ENCODE results near the gene ERLEC1.

DNA sequence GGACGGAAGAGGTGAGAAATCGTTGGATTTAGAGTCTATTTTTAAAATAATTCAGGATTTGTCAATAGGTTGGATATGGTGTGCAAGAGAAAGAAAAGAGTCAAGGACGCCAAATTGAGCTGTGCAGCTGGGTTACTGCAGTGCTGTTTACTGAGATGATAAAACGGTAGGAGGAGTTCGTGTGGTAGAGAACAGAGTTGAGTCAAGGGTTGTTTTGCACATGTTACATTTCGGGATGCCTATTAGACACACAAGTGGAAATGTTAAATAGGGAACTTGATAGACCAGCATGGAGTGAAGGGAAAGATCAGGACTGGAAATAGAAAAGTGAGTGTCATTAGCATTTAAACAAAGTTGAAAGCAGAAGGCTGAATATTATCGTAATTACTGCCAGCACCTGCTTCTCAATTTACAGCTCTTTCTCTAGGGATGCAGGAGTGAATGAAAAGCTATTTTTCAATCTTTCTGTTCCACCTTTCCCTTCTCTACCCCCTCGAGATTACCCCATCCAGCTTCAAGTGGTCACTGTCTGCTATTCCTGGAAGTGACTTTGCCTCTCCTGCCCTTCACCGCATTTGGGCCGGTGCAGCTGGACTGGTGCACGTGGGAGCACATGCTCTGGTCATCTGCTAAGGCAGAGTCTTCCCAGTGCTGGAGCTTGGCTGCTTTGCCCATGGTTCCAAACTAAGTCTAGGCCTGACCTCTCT, 42.6 kb downstream of the ERLEC1 start:
- TF ChIP-seq ZNF70 (CRISPR knock-in tag; IDR thresholded peaks at IDR 0.05) = no peak
- TF ChIP-seq, protein P1, sequence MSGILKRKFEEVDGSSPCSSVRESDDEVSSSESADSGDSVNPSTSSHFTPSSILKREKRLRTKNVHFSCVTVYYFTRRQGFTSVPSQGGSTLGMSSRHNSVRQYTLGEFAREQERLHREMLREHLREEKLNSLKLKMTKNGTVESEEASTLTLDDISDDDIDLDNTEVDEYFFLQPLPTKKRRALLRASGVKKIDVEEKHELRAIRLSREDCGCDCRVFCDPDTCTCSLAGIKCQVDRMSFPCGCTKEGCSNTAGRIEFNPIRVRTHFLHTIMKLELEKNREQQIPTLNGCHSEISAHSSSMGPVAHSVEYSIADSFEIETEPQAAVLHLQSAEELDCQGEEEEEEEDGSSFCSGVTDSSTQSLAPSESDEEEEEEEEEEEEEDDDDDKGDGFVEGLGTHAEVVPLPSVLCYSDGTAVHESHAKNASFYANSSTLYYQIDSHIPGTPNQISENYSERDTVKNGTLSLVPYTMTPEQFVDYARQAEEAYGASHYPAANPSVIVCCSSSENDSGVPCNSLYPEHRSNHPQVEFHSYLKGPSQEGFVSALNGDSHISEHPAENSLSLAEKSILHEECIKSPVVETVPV (CRISPR knock-in tag; IDR thresholded peaks at IDR 0.05) = no peak
- no peak for TF ChIP-seq TOX (CRISPR knock-in tag; IDR thresholded peaks at IDR 0.05; ENCODE audit: borderline replicate concordance)
- no peak for TF ChIP-seq ZNF565 (CRISPR knock-in tag; conservative IDR thresholded peaks at IDR 0.05; ENCODE audit: low read depth)
- no peak for TF ChIP-seq PPARA (CRISPR knock-in tag; IDR thresholded peaks at IDR 0.05; ENCODE audit: borderline replicate concordance)
- no peak for TF ChIP-seq ZFP30 (CRISPR knock-in tag; IDR thresholded peaks at IDR 0.05)
- TF ChIP-seq ZFP3 (CRISPR knock-in tag; IDR thresholded peaks at IDR 0.05) = no peak
- TF ChIP-seq TCF4 (CRISPR knock-in tag; IDR thresholded peaks at IDR 0.05; ENCODE audit: borderline replicate concordance) = no peak
- no peak for TF ChIP-seq RARB (CRISPR knock-in tag; IDR thresholded peaks at IDR 0.05)
- no peak for TF ChIP-seq OSR1 (CRISPR knock-in tag; IDR thresholded peaks at IDR 0.05)
